Glutamatergic neuron (in vitro differentiated cells): Measurements from ENCODE around the gene CNOT1. TPM values are rescaled to one million over a fixed set of nuclear protein-coding genes. Genes with fewer than 3 reads are reported as not detected.
"Not testable (repeated sequence)": the region's sequence is repeated elsewhere in the genome, so short reads cannot be mapped to it uniquely, and the experiment has no call there.

ENCODE experiments used
- DNase-seq: peaks from one replicate; pipeline ENCODE4 v3.0.0; 2022
- H3K27ac Mint-ChIP-seq: one replicate; pipeline ENCODE4 v1.8.0; 2020; ENCODE audit warnings: mild to moderate bottlenecking, mixed read lengths, inconsistent platforms; ENCODE audit not compliant: unreplicated experiment
- H3K27me3 Mint-ChIP-seq: one replicate; pipeline ENCODE4 v1.8.0; 2020; ENCODE audit warnings: mild to moderate bottlenecking, moderate library complexity, mixed read lengths, inconsistent platforms; ENCODE audit not compliant: unreplicated experiment
- H3K36me3 Mint-ChIP-seq: one replicate; pipeline ENCODE4 v1.8.0; 2020; ENCODE audit warnings: mild to moderate bottlenecking, mixed read lengths, inconsistent platforms; ENCODE audit not compliant: unreplicated experiment
- H3K4me1 Mint-ChIP-seq: one replicate; pipeline ENCODE4 v1.8.0; 2020; ENCODE audit warnings: mild to moderate bottlenecking, low read depth, mixed read lengths, inconsistent platforms; ENCODE audit not compliant: unreplicated experiment
- H3K4me3 Mint-ChIP-seq: one replicate; pipeline ENCODE4 v1.8.0; 2020; ENCODE audit warnings: mild to moderate bottlenecking, mixed read lengths, inconsistent platforms; ENCODE audit not compliant: unreplicated experiment
- H3K9me3 Mint-ChIP-seq: one replicate; pipeline ENCODE4 v1.8.0; 2020; ENCODE audit warnings: mild to moderate bottlenecking, moderate library complexity, mixed read lengths, inconsistent platforms; ENCODE audit not compliant: unreplicated experiment
- total RNA-seq: library from RNA; stranded (reverse); fragmentation: NEBNext Ultra II Directional; extraction: Animal tissue kit (Norgen Biotek cat#: 25700); gene quantifications from one replicate; pipeline ENCODE4 v1.2.1, GENCODE V29; 2021; ENCODE audit not compliant: unreplicated experiment
- TF ChIP-seq, protein P1 (sequence below): fragments of 200-600 bp; sonication (generic); IDR thresholded peaks from one replicate; pipeline ENCODE4 v1.5.0; 2021; ENCODE audit not compliant: partially characterized antibody, unreplicated experiment

The CNOT1 gene
- total RNA-seq, 1 donor from 2014 or later, result 165 TPM

DNA sequence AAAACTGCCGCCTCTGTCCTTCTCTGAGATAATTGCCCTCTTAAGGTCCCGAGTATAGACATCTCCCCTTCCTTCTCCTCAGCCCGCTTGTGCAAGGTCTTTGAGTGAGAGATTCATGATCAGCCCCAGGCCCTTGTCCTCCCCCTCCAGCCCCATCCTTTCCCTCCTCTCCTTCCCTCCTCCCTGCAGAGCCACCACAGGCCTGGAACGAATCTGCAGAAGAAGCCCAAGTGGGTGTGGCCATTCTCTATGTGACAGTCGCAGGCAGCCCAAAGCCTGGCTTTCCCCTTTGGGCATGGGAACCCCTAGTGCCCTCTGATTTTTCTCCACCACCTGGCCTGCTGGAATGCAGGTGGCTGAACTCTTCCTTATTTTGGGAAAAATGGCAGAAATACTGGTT lies 136.9 kb downstream of the CNOT1 start:
- peaks cover 15% of the 10 kb centered on the region for H3K9me3 Mint-ChIP-seq
- peaks cover 10% of the 10 kb centered on the region for H3K27me3 Mint-ChIP-seq
- TF ChIP-seq, protein P1, sequence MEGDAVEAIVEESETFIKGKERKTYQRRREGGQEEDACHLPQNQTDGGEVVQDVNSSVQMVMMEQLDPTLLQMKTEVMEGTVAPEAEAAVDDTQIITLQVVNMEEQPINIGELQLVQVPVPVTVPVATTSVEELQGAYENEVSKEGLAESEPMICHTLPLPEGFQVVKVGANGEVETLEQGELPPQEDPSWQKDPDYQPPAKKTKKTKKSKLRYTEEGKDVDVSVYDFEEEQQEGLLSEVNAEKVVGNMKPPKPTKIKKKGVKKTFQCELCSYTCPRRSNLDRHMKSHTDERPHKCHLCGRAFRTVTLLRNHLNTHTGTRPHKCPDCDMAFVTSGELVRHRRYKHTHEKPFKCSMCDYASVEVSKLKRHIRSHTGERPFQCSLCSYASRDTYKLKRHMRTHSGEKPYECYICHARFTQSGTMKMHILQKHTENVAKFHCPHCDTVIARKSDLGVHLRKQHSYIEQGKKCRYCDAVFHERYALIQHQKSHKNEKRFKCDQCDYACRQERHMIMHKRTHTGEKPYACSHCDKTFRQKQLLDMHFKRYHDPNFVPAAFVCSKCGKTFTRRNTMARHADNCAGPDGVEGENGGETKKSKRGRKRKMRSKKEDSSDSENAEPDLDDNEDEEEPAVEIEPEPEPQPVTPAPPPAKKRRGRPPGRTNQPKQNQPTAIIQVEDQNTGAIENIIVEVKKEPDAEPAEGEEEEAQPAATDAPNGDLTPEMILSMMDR, result no peak
- peaks cover 33% of the 10 kb centered on the region for H3K4me1 Mint-ChIP-seq
- no peaks in the 10 kb centered on the region for H3K36me3 Mint-ChIP-seq
- peak overlapping the region; percentile 46 for H3K27ac Mint-ChIP-seq
- peak; percentile 47 for DNase-seq
- H3K4me3 Mint-ChIP-seq, result peak overlapping the region; percentile 13

DNA sequence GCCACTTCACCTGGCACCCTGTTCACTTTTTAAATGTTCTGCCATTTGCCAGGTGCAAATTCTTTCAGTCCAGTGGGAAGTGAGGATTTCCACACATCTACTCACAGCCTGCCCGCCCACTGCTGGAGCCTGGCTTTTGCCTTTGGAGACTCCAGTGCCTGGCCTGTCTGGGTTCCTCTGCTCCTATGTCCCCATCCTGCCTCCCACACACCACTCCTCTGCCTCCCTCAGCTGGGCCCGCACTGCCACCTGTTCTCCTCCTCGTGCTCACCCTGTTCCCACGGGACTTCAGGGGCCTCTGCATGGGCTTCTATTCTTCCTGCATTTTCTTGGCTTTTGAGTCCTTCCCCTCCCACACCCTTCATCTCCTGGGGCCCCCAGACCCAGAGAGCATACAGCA lies 137.6 kb downstream of the CNOT1 start:
- H3K36me3 Mint-ChIP-seq, result no peaks in the 10 kb centered on the region
- no peak for DNase-seq
- TF ChIP-seq, protein P1, result no peak
- peak overlapping the region; percentile 49 for H3K4me3 Mint-ChIP-seq
- H3K27me3 Mint-ChIP-seq, result peaks cover 13% of the 10 kb centered on the region
- peaks cover 14% of the 10 kb centered on the region for H3K9me3 Mint-ChIP-seq
- peak overlapping the region; percentile 46 for H3K27ac Mint-ChIP-seq
- H3K4me1 Mint-ChIP-seq, result peaks cover 33% of the 10 kb centered on the region

DNA sequence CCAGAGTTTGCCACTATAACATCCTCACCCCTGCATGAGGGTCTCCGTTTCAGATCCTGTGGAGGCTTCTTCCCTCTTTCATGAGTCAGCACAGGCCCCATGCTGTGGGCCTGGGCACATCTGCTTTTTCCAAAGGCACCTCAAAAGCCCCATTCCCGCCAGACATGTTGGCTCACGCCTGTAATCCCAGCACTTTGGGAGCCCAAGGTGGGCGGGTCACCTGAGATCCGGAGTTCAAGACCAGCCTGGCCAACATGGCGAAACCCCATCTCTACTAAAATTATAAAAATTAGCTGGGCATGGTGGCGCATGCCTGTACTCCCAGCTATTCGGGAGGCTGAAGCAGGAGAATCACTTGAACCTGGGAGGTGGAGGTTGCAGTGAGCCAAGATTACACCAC lies 139.1 kb downstream of the CNOT1 start:
- Mint-ChIP-seq H3K4me1 (peaks cover 33% of the 10 kb centered on the region), H3K27me3 (peaks cover 10% of the 10 kb centered on the region), H3K9me3 (peaks cover 11% of the 10 kb centered on the region)
- DNase-seq, H3K4me3 Mint-ChIP-seq, H3K27ac Mint-ChIP-seq, H3K36me3 Mint-ChIP-seq: not testable (repeated sequence)

DNA sequence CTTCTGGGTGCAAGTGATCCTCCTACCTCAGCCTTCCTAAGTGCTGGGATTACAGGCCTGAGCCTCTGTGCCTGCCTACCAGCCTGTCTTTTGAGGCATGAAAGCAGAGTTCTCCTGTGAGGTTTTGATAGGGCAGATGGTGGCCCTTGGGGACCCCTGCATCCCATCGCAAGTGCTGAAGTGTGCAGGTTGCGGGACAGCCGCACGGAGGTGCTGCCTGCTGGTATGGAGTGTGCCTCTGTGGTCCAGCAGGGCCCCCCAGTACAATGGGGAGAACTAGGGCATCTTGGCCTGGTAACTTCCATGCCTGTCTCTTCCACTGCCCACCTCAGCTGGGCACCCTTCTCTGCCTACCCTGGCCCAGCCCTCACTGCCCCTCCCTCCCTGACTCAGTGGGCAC lies 139.6 kb downstream of the CNOT1 start:
- Mint-ChIP-seq H3K27ac (no peak overlapping the region), H3K4me3 (no peak overlapping the region), H3K9me3 (peaks cover 6% of the 10 kb centered on the region), H3K27me3 (peaks cover 9% of the 10 kb centered on the region), H3K4me1 (peaks cover 34% of the 10 kb centered on the region), H3K36me3 (no peaks in the 10 kb centered on the region)
- TF ChIP-seq, protein P1, result no peak
- DNase-seq, result no peak

DNA sequence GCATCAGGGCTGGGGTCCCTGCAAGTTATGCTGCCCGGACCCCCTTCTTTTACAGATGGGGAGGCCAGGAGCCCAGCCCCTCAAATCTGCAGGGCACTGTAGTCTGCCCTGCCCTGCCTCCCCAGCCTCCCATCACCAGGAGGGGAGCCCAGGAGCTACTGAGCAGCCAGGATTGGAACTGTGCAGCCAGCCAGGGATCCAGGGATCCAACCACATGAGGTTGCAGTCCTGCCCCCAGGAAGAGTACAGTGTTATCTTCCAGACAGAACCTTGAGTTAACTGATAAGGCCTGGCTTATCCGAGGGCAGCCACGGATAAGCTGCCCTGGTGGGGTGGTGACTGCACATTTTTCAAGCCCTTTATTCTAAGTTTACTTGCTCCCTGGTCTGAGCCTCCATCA lies 141.1 kb downstream of the CNOT1 start:
- TF ChIP-seq, protein P1, result no peak
- Mint-ChIP-seq H3K27ac (no peak overlapping the region), H3K27me3 (peaks cover 6% of the 10 kb centered on the region)

More for the DNA sequence above, 141.1 kb downstream of the CNOT1 start:
- Mint-ChIP-seq H3K4me1 (peaks cover 30% of the 10 kb centered on the region), H3K36me3 (no peaks in the 10 kb centered on the region), H3K4me3 (no peak overlapping the region), H3K9me3 (peaks cover 4% of the 10 kb centered on the region)
- DNase-seq, result no peak
